ES-I3 (cell line): ENCODE results near the gene IL17C.
A peak's percentile ranks its signal among the peaks of the same experiment; 100 is the strongest.

ENCODE experiments used
- H3K36me3 ChIP-seq: 2 replicates; pipeline ENCODE4 v1.6.1; 2013; ENCODE audit warnings: mild to moderate bottlenecking, low read length, control low read depth, moderate library complexity; ENCODE audit not compliant: insufficient read depth
- H3K4me1 ChIP-seq: 2 replicates; pipeline ENCODE4 v1.6.1; 2013; ENCODE audit warnings: mild to moderate bottlenecking, control low read depth, low read length; ENCODE audit not compliant: insufficient read depth
- H3K9ac ChIP-seq: 2 replicates; pipeline ENCODE4 v1.6.1; 2013; ENCODE audit warnings: low read depth, mild to moderate bottlenecking, low read length, moderate library complexity
- H3K9me3 ChIP-seq: 2 replicates; pipeline ENCODE4 v1.6.1; 2013; ENCODE audit warnings: mild to moderate bottlenecking, low read length, moderate library complexity; ENCODE audit not compliant: control insufficient read depth, insufficient read depth

Gene IL17C

DNA sequence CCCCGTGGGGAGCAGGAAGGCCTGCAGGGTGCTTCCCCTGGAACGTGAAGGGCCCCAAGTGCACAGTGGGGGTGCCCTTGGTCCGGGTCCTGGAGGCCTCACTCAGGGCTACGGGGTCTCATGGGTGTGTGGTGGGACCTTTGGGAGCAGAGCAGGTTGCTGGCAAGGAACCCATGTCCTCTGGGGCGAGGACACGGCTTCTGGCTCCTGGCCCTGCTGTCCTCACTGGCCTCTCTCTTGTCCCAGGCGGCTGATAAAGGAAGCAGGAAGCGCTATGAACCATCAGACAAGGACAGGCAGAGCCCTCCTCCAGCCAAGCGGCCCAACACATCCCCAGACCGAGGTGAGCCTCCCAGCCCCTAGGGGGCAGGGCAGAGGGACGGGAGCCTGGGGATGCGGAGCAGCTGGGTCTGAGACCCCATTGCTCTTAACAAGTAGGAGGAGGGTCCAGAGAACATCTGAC lies 9.8 kb upstream of the IL17C start:
- Histone ChIP-seq H3K4me1 (no peaks in the 10 kb centered on the region), H3K9ac (no peak overlapping the region), H3K36me3 (no peaks in the 10 kb centered on the region; the same call in 1 of the 2 replicates), H3K9me3 (no peaks in the 10 kb centered on the region)

GRCh38 chr16:88629835-88630234 lies 8.5 kb upstream of the IL17C start:
- no peaks in the 10 kb centered on the region for H3K9me3 ChIP-seq
- H3K36me3 ChIP-seq = no peaks in the 10 kb centered on the region; the same call in 1 of the 2 replicates
- H3K4me1 ChIP-seq = no peaks in the 10 kb centered on the region
- H3K9ac ChIP-seq = no peak overlapping the region

- Histone ChIP-seq H3K36me3 (no peaks in the 10 kb centered on the region; the same call in 1 of the 2 replicates), H3K9me3 (no peaks in the 10 kb centered on the region), H3K9ac (no peak overlapping the region), H3K4me1 (no peaks in the 10 kb centered on the region)
Observed at GRCh38 chr16:88630433-88630832, 7.9 kb upstream of the IL17C start.

DNA sequence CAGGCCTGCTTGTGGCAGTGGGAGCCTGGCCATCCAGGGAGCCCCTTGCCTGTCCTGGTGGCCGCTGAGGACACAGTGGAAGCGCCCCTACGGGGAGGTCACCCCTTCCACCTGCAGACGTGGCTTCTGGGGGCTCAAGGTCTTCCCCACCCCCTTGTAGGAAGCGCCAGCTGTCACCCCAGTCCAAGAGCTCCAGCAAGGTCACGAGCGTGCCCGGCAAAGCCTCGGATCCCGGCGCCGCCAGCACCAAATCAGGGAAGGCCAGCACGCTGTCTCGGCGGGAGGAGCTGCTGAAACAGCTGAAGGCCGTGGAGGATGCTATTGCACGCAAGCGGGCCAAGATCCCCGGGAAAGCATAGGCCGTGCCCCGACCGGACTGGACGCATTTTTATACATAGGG lies 7.4 kb upstream of the IL17C start:
- Histone ChIP-seq H3K9me3 (no peaks in the 10 kb centered on the region), H3K9ac (no peak overlapping the region), H3K4me1 (no peaks in the 10 kb centered on the region), H3K36me3 (no peaks in the 10 kb centered on the region; the same call in 1 of the 2 replicates)

DNA sequence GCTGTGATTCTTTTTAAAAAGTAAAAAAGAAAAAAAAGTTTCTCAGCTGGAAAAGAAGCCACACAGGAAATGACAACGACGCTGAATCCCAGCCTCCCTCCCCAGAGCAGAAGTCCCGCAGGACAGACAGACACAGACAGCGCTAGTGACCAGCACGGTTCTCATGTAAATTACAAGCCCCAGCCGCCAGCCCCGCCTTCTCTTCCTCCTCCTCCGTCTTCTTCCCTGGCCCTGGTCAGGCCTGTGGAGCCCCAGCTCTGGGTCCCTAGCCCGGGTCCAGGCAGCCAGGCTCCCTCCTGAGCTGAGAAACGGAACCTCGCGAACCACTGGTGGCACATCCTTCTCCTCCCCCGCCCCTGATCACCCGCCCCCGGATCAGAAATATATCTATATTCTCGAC lies 7.0 kb upstream of the IL17C start:
- no peak overlapping the region for H3K9ac ChIP-seq
- H3K4me1 ChIP-seq = no peaks in the 10 kb centered on the region
- no peaks in the 10 kb centered on the region for H3K9me3 ChIP-seq
- no peaks in the 10 kb centered on the region; the same call in 1 of the 2 replicates for H3K36me3 ChIP-seq

- Histone ChIP-seq H3K9me3 (no peaks in the 10 kb centered on the region), H3K9ac (no peak overlapping the region), H3K36me3 (no peaks in the 10 kb centered on the region; the same call in 1 of the 2 replicates), H3K4me1 (no peaks in the 10 kb centered on the region)
Observed at GRCh38 chr16:88631920-88632586, 6.3 kb upstream of the IL17C start.

DNA sequence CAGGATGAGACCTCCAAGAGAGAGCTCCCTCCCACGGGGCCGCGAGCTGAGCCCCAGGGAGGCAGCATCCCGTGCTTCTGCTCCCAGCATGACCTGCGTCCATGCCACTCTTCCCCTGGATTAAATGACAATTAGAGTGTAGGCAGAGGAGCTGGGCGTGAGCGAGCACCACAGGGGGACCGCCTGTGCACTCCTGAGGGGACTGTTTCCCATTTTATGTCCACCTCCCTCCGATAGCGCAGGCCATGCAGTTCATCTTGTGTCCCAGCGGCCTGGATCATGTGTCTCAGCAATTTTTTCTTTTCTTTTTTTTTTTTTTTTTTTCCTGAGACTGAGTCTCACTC lies 5.8 kb upstream of the IL17C start:
- Histone ChIP-seq H3K9ac (no peak overlapping the region), H3K36me3 (no peaks in the 10 kb centered on the region; the same call in 1 of the 2 replicates), H3K4me1 (no peaks in the 10 kb centered on the region; the same call in 1 of the 2 replicates), H3K9me3 (no peaks in the 10 kb centered on the region)

DNA sequence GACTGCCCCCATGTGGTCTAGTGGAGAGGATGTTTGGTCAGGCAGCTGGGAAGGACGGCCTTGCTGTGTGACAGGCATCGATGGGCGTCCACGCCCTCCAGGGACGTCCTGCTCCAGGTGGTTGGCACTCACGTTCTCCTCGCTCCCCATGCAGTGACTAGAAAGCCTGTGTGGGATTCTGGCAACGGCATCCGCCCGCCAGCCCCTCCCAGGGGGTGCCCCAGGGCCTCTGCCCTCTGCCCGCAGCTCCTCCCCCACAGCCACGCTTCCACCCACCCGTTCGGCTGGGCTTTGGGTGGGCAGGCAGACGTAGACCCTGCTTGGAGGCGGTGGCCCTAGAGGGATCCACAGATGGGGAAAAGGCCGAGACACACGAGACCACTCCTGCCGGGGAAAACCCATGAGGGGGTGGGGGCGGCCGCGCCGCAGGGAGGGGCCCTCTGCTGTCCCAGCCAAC lies 4.7 kb upstream of the IL17C start:
- Histone ChIP-seq H3K9me3 (no peaks in the 10 kb centered on the region), H3K36me3 (no peaks in the 10 kb centered on the region), H3K9ac (peak overlapping the region; percentile 67; the same call in 1 of the 2 replicates), H3K4me1 (peaks cover 4% of the 10 kb centered on the region; the same call in 1 of the 2 replicates)

- Histone ChIP-seq H3K36me3 (no peaks in the 10 kb centered on the region), H3K4me1 (peaks cover 4% of the 10 kb centered on the region; the same call in 1 of the 2 replicates), H3K9me3 (no peaks in the 10 kb centered on the region), H3K9ac (peak overlapping the region; percentile 67)
Observed at GRCh38 chr16:88634141-88634993, 4.0 kb upstream of the IL17C start.

DNA sequence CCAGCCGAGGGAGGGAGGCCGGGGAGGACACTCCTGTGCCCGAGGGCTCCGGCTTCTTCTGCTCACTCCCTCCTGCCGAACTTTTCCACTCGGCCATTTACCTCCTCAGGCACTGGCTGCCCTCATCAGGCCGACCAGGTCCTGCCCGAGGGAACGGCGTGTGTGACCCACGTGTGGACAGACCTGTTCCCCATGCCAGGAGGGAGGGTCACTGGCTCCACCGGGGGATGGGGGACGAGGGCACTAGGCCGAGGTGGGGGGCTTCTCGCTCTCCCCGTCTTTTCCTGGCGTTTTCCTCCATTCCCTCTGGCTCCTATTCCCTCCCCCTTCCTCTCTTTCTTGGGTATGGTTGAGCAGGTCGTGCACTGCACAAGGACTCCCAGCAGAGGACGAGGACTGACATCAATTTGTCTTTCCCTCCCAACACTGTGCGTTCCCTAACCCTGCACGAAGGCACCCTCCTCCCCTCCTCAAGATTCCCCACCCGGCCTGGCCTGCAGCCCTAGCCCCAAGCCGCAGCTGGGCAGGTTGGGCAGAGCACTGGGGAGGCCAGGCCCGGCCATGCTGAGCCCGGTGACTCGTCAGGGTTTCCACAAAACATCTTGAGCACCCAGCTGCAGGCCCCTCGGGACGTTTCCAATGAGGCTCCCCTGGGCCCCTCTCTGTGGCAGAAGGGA lies 3.2 kb upstream of the IL17C start:
- H3K9me3 ChIP-seq = no peaks in the 10 kb centered on the region
- H3K4me1 ChIP-seq = peaks cover 4% of the 10 kb centered on the region; the same call in 1 of the 2 replicates
- H3K9ac ChIP-seq = peak overlapping the region; percentile 67; the same call in 1 of the 2 replicates
- no peaks in the 10 kb centered on the region for H3K36me3 ChIP-seq

DNA sequence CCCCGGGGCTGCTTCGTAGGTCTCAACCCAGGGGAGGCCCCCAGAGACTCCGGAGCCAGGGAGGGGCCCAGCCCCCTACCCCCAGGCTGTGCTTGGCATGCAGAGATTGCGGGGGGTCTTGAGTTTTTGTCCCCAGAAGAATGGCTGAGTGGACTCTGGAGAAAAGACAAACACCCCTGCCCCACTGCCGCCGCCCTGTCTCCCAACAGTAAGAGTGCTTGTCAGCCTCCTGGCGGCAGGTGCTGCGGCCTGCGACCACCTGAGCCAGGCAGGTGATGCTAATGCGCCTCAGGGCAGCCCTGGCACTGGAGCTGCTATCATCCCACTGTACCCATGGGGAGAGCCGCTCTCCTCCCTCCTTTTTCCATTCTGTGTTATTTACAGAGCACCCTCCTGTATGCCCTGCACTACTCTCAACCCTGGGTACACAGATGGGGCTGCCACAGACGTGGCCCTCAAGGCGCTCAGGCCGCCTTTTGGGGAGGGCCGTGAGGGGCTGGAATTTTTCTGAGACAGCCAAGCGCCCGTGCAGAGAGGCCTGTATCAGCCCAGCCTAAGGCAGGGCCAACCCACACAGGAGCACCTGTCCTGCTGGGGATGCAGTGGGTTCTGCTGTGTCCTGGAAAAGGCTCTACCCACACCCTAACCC lies 2.6 kb upstream of the IL17C start:
- no peaks in the 10 kb centered on the region for H3K9me3 ChIP-seq
- no peaks in the 10 kb centered on the region for H3K36me3 ChIP-seq
- peaks cover 4% of the 10 kb centered on the region; the same call in 1 of the 2 replicates for H3K4me1 ChIP-seq
- no peak overlapping the region for H3K9ac ChIP-seq

DNA sequence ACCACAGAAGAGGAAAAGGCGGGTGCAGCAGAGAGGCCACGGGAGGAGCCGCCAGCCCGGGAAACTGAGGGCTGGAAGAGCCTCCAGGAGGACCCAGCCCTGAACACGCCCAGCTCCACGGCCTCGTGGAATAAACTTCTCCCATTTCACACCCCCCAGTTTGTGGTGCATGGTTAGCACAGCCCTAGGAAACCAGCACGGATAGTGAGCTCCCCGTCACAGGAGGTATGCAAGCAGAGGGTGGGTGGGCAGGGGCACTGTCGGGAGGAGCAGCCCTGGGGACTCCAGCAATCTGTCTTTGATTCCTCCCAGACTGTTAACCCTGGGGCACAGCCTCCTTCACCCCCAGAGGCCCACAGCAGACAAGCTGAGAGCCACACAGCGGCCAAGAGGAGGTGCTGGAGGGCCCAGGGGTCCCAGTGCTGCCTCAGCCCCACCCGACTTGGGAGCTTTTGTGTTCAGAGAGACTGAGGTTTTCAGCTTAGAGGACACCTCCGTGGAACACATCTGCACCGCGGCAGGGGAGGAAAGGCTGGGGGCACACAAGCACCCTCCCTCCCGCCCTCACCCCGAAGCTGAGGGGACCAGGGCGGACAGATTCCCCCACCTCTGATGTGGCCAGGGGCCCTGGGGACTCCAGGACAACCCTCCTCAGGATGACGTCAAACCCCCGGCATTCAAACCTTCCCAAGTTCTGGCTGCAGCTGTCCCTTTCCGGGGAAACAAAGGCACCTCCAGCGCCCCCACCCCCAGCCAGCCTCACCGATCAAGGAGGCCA lies 1.7 kb upstream of the IL17C start:
- Histone ChIP-seq H3K9me3 (no peaks in the 10 kb centered on the region), H3K9ac (no peak overlapping the region), H3K4me1 (peaks cover 4% of the 10 kb centered on the region; the same call in 1 of the 2 replicates), H3K36me3 (no peaks in the 10 kb centered on the region)

- peaks cover 4% of the 10 kb centered on the region; the same call in 1 of the 2 replicates for H3K4me1 ChIP-seq
- H3K9ac ChIP-seq = no peak overlapping the region
- no peaks in the 10 kb centered on the region for H3K36me3 ChIP-seq
- no peaks in the 10 kb centered on the region for H3K9me3 ChIP-seq
Observed at GRCh38 chr16:88639231-88640038, 1.1 kb downstream of the IL17C start.
